Activated CD8-positive, alpha-beta T cell treated with anti-CD3 and anti-CD28 coated beads, Interleukin-2, amount 10 ng/mL, durations not matched to agents 7 days and 5 days (primary cell): Measurements from ENCODE around the gene TSPAN15. TPM values are rescaled to one million over a fixed set of nuclear protein-coding genes. Genes with fewer than 3 reads are reported as not detected.

ENCODE experiments used
- ATAC-seq: fragments of 150-1000 bp; cut with Tn5 transposase; one replicate; pipeline ENCODE4 v1.10.0; 2021; ENCODE audit warnings: moderate library complexity
- CTCF ChIA-PET: fragments of 350-600 bp; sonication (Branson Sonifier 250); formaldehyde crosslinking; loops from one replicate; lab custom pipeline; 2021; ENCODE audit warnings: antibody characterized with exemption; lab: Charles Lee
- POLR2A ChIA-PET: fragments of 350-600 bp; sonication (Branson Sonifier 250); formaldehyde crosslinking; loops from one replicate; lab custom pipeline; 2021; ENCODE audit warnings: antibody characterized with exemption; lab: Charles Lee
- DNase-seq: peaks from one replicate; pipeline ENCODE4 v3.0.0-alpha.2; 2020
- H3K27ac Mint-ChIP-seq: one replicate; pipeline ENCODE4 v1.8.0; 2021; ENCODE audit warnings: mild to moderate bottlenecking, mixed read lengths
- H3K27me3 Mint-ChIP-seq: one replicate; pipeline ENCODE4 v1.8.0; 2021; ENCODE audit warnings: low read depth, mixed read lengths
- H3K36me3 Mint-ChIP-seq: one replicate; pipeline ENCODE4 v1.8.0; 2021; ENCODE audit warnings: low read depth, mixed read lengths
- H3K4me1 Mint-ChIP-seq: one replicate; pipeline ENCODE4 v1.8.0; 2021; ENCODE audit warnings: low read depth, mixed read lengths
- H3K4me3 Mint-ChIP-seq: one replicate; pipeline ENCODE4 v1.8.0; 2021; ENCODE audit warnings: mild to moderate bottlenecking, mixed read lengths
- H3K9me3 Mint-ChIP-seq: one replicate; pipeline ENCODE4 v1.8.0; 2022; ENCODE audit warnings: mixed read lengths; ENCODE audit not compliant: insufficient read depth
- total RNA-seq, 2 experiments: library from RNA; stranded (reverse); gene quantifications; one replicate each; pipeline ENCODE4 v1.2.3, GENCODE V29; 2021

TSPAN15 gene
- total RNA-seq, 2 experiments from 2014 or later: 3.8 to 4.7 TPM

DNA sequence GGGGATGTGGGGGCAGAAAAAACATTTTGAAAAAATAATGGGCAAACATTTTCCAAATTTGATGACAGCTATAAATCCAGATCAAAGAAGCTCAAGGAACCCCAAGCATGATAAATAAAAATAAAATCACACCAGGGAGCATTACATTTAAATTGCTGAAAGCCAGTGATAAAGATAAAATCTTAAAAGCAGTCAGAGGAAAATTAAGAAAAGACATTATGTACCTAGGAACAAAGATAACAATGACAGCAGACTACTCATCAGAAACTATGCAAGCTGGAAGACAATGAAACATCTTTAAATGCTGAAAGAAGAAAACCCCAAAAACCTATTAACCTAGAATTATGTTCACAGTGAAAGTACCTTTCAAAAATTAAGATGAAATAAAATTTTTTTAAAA lies 98.7 kb downstream of the TSPAN15 start:
- CTCF ChIA-PET: interaction anchor here (0.8 to 1.0 kb wide), 2 partner anchors 33 to 88 kb away, joined by 3 read pairs; no protein-coding TSS in a partner anchor
- Mint-ChIP-seq H3K4me3 (no peak overlapping the region), H3K4me1 (no peaks in the 10 kb centered on the region), H3K9me3 (peaks cover 23% of the 10 kb centered on the region), H3K36me3 (peaks cover 2% of the 10 kb centered on the region), H3K27ac (no peak overlapping the region), H3K27me3 (peaks cover 16% of the 10 kb centered on the region)
- POLR2A ChIA-PET: no interaction called here
- DNase-seq (no peak), ATAC-seq (no peak)

DNA sequence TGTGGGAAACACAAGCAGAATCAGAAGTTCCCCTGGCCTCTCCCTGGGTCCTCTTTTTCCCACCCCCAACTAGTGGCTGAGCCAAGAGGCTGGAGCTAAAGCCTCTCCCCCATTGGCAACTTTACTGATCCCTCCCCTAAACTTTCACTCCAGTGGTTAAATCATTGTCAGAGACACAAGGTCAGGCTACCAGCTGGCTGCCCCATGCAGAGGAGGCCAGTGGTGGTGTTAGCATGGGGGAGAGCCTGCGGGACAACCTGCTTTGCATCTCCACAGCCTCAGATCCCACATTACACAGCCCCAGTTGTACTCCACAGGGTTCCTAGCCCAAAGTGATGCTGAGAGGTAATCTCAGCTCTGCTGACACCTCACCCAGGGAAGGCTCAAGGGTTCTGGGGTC lies 101.0 kb downstream of the TSPAN15 start:
- ATAC-seq: no peak
- Mint-ChIP-seq H3K4me3 (no peak overlapping the region), H3K36me3 (peaks cover 2% of the 10 kb centered on the region), H3K9me3 (peaks cover 23% of the 10 kb centered on the region), H3K4me1 (no peaks in the 10 kb centered on the region), H3K27ac (no peak overlapping the region), H3K27me3 (peaks cover 26% of the 10 kb centered on the region)
- ChIA-PET POLR2A (no interaction called here), CTCF (no interaction called here)
- DNase-seq: no peak

DNA sequence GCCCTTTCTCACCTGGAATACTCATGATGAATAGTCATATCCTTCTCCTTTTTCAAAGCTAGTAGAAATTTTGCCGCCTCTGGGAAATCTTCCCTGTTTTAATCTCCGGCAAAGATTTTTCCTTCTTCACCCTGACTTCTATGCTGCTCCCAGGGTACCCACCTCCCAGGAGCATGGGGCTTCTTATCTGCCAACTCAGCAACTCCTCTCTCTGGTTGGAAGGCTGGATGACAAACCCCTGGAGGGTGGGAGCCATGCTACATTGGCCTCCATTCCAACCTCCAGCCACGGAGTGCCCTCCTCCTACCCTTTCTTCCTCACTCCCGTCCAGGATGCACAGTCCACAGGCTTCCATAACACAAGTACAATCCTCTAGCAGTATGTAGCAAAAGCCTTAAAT lies 102.1 kb downstream of the TSPAN15 start:
- ATAC-seq (no peak), DNase-seq (no peak)
- Mint-ChIP-seq H3K4me3 (no peak overlapping the region), H3K27me3 (peaks cover 20% of the 10 kb centered on the region), H3K4me1 (peaks cover 4% of the 10 kb centered on the region), H3K36me3 (peaks cover 2% of the 10 kb centered on the region), H3K9me3 (peaks cover 23% of the 10 kb centered on the region), H3K27ac (no peak overlapping the region)
- ChIA-PET CTCF (no interaction called here), POLR2A (no interaction called here)

DNA sequence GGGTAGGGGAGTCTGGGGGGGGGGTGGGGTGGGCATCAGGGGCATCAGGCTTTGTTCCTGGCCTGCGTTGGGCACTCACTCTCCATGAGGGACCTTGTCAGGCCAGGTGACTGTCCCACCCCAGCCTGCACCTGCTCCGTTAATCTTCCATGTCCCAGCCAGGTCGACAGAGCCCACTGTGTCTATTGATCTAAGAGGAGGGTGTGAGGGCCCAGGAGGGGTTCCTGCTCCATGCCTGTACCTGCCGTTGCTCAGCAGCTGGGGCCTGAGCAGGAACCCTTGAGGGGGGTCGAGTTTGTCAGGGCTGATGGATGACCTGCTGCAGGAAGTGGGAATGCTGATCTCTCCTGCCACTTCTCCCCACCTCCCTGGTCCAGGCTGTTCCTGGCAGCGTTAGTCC lies 103.3 kb downstream of the TSPAN15 start:
- no peak overlapping the region for H3K27ac Mint-ChIP-seq
- peaks cover 18% of the 10 kb centered on the region for H3K27me3 Mint-ChIP-seq
- ATAC-seq (no peak), DNase-seq (no peak)
- H3K4me3 Mint-ChIP-seq: no peak overlapping the region
- ChIA-PET POLR2A (no interaction called here), CTCF (no interaction called here)
- peaks cover under 1% of the 10 kb centered on the region for H3K36me3 Mint-ChIP-seq
- peaks cover 16% of the 10 kb centered on the region for H3K9me3 Mint-ChIP-seq
- peaks cover 16% of the 10 kb centered on the region for H3K4me1 Mint-ChIP-seq

Other genes starting within 250 kb of the TSPAN15 start
- gene HKDC1, start 231.1 kb upstream of the TSPAN15 start, total RNA-seq: 1 to 10 TPM; 1.4 to 1.8 TPM
- gene HK1, start 173.0 kb upstream of the TSPAN15 start, total RNA-seq: 100 to 1,000 TPM; 153 to 154 TPM
- gene TACR2, start 34.5 kb upstream of the TSPAN15 start, total RNA-seq: not detected
- gene NEUROG3, start 122.0 kb downstream of the TSPAN15 start, total RNA-seq: not detected
- 1 to 10 TPM; 5.4 to 6.1 TPM for gene FAM241B, start 178.8 kb downstream of the TSPAN15 start, total RNA-seq